Suprapubic skin (tissue), 4 donors: ENCODE results near the gene KCNMB2. TPM values are rescaled to one million over a fixed set of nuclear protein-coding genes. Genes with fewer than 3 reads are reported as not detected.

Experiments
- DNase-seq, 2 donors: peaks; one replicate each; pipeline ENCODE4 v3.0.0-alpha.2; 2019; ENCODE audit warnings: low spot score in 2 of 2
- H3K27ac ChIP-seq: fragments of 200-600 bp; sonication (generic); one replicate; pipeline ENCODE4 v1.5.1; 2019
- H3K27me3 ChIP-seq: fragments of 200-600 bp; sonication (generic); one replicate; pipeline ENCODE4 v1.5.1; 2019
- H3K36me3 ChIP-seq: fragments of 200-600 bp; sonication (generic); one replicate; pipeline ENCODE4 v1.5.1; 2019
- H3K4me1 ChIP-seq: fragments of 200-600 bp; sonication (generic); one replicate; pipeline ENCODE4 v1.5.1; 2019
- H3K4me3 ChIP-seq: fragments of 200-600 bp; sonication (generic); one replicate; pipeline ENCODE4 v1.5.1; 2019; ENCODE audit warnings: mild to moderate bottlenecking
- H3K9me3 ChIP-seq: fragments of 200-600 bp; sonication (generic); one replicate; pipeline ENCODE4 v1.5.1; 2019
- CTCF ChIP-seq, 2 donors: fragments of 200-600 bp in 1 of 2; fragments of 450-650 bp in 1 of 2; sonication (generic) in 1 of 2; IDR thresholded peaks; one replicate each; pipeline ENCODE4 v1.5.1; 2016 to 2019; ENCODE audit warnings: antibody characterized with exemption in 2 of 2, mild to moderate bottlenecking in 1 of 2, moderate library complexity in 1 of 2
- EP300 ChIP-seq: sonication (generic); formaldehyde crosslinking; IDR thresholded peaks from one replicate; pipeline ENCODE4 v1.6.1; 2017; ENCODE audit warnings: antibody characterized with exemption
- POLR2A ChIP-seq, 2 donors: fragments of 450-650 bp; IDR thresholded peaks; one replicate each; pipeline ENCODE4 v1.6.1; 2017; ENCODE audit warnings: antibody characterized with exemption in 2 of 2, mild to moderate bottlenecking in 2 of 2, moderate library complexity in 2 of 2
- POLR2AphosphoS5 ChIP-seq, 3 donors: sonication (generic); formaldehyde crosslinking; IDR thresholded peaks; one replicate each; pipeline ENCODE4 v1.6.1; 2017; ENCODE audit warnings: antibody characterized with exemption in 3 of 3
- WGBS: methylation state at CpG from one replicate; pipeline ENCODE4 v1.1.5; 2018; 5-methylcytosine and 5-hydroxymethylcytosine counted together
- total RNA-seq, 4 donors: library from RNA; depleted of rRNA; stranded (reverse); fragments of >200 nt; gene quantifications; one replicate each; pipeline ENCODE4 v1.1.0, GENCODE V29; 2016

The KCNMB2 gene
- total RNA-seq, 4 donors from 2014 or later, result 0.42 TPM; not detected in 3

- Histone ChIP-seq H3K36me3 (no peaks in the 10 kb centered on the region), H3K4me3 (no peak overlapping the region), H3K27ac (no peak overlapping the region), H3K27me3 (no peaks in the 10 kb centered on the region), H3K4me1 (no peaks in the 10 kb centered on the region), H3K9me3 (no peaks in the 10 kb centered on the region)
- DNase-seq, result no peak
- WGBS, result 55% methylated on average over 6 of the region's 7 CpGs
- no peak for TF ChIP-seq EP300
- no peak for TF ChIP-seq POLR2AphosphoS5 (IDR thresholded peaks at IDR 0.05)
- TF ChIP-seq CTCF (IDR thresholded peaks at IDR 0.05), result no peak
- TF ChIP-seq POLR2A (IDR thresholded peaks at IDR 0.05), result no peak
Measured at GRCh38 chr3:178754852-178755510, 218.7 kb downstream of the KCNMB2 start.

- H3K36me3 ChIP-seq, result no peaks in the 10 kb centered on the region
- no peaks in the 10 kb centered on the region for H3K9me3 ChIP-seq
- no peak overlapping the region for H3K4me3 ChIP-seq
- no peaks in the 10 kb centered on the region for H3K4me1 ChIP-seq
- no peak for TF ChIP-seq CTCF (IDR thresholded peaks at IDR 0.05)
- no peak for TF ChIP-seq EP300
- no peak for TF ChIP-seq POLR2AphosphoS5 (IDR thresholded peaks at IDR 0.05)
- TF ChIP-seq POLR2A (IDR thresholded peaks at IDR 0.05), result no peak
- WGBS, result 81% methylated on average over 4 of the region's 4 CpGs
- DNase-seq, result no peak
- H3K27me3 ChIP-seq, result no peaks in the 10 kb centered on the region
- H3K27ac ChIP-seq, result no peak overlapping the region
Measured at GRCh38 chr3:178761024-178761423, 224.8 kb downstream of the KCNMB2 start.

GRCh38 chr3:178761461-178761860 is 225.2 kb downstream of the KCNMB2 start:
- DNase-seq, result no peak
- H3K36me3 ChIP-seq, result no peaks in the 10 kb centered on the region
- H3K4me1 ChIP-seq, result no peaks in the 10 kb centered on the region
- 87% methylated on average over 3 of the region's 3 CpGs for WGBS
- H3K9me3 ChIP-seq, result no peaks in the 10 kb centered on the region
- no peak overlapping the region for H3K4me3 ChIP-seq
- no peak overlapping the region for H3K27ac ChIP-seq
- TF ChIP-seq CTCF (IDR thresholded peaks at IDR 0.05), result no peak
- TF ChIP-seq EP300, result no peak
- H3K27me3 ChIP-seq, result no peaks in the 10 kb centered on the region

- Histone ChIP-seq H3K4me1 (no peaks in the 10 kb centered on the region), H3K27me3 (no peaks in the 10 kb centered on the region), H3K9me3 (no peaks in the 10 kb centered on the region), H3K36me3 (no peaks in the 10 kb centered on the region), H3K27ac (no peak overlapping the region), H3K4me3 (no peak overlapping the region)
- DNase-seq, result no peak
- WGBS, result 81% methylated on average over 1 of the region's 1 CpG
- TF ChIP-seq POLR2AphosphoS5 (IDR thresholded peaks at IDR 0.05) (no peak), POLR2A (IDR thresholded peaks at IDR 0.05) (no peak), EP300 (no peak), CTCF (IDR thresholded peaks at IDR 0.05) (no peak)
Measured at GRCh38 chr3:178762385-178762784, 226.1 kb downstream of the KCNMB2 start.

- 58% methylated on average over 6 of the region's 6 CpGs for WGBS
- no peak for DNase-seq
- TF ChIP-seq CTCF (IDR thresholded peaks at IDR 0.05), result no peak
- TF ChIP-seq EP300, result no peak
- no peak for TF ChIP-seq POLR2AphosphoS5 (IDR thresholded peaks at IDR 0.05)
- TF ChIP-seq POLR2A (IDR thresholded peaks at IDR 0.05), result no peak
- H3K9me3 ChIP-seq, result no peaks in the 10 kb centered on the region
- no peaks in the 10 kb centered on the region for H3K27me3 ChIP-seq
- H3K27ac ChIP-seq, result no peak overlapping the region
- H3K36me3 ChIP-seq, result no peaks in the 10 kb centered on the region
- H3K4me1 ChIP-seq, result no peaks in the 10 kb centered on the region
- no peak overlapping the region for H3K4me3 ChIP-seq
Measured at GRCh38 chr3:178765472-178765871, 229.2 kb downstream of the KCNMB2 start.
